ENCODE data around the gene NFIX.
A peak's percentile ranks its signal among the peaks of the same experiment; 100 is the strongest.
"Not testable (repeated sequence)": the region's sequence is repeated elsewhere in the genome, so short reads cannot be mapped to it uniquely, and the experiment has no call there.

The NFIX gene

DNA sequence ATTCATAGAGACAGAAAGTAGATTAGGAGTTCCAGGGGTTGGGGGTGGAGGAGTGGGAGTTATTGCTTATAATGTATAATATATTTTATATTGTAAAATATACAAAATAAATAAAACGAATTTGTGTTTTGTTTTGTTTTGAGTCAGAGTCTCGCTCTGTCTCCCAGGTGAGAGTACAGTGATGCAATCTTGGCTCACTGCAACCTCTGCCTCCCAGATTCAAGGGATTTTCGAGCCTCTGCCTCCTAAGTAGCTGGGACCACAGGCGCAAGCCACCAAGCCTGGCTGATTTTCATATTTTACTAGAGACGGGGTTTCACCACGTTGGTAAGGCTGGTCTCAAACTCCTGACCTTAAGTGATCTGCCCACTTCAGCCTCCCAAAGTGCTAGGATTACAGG is 35.8 kb upstream of the NFIX start:
- DNase-seq (ENCODE audit: low spot score), result no peak

GRCh38 chr19:12965017-12965811 is 30.1 kb upstream of the NFIX start:
- DNase-seq (ENCODE audit: low spot score), result peak; percentile 81

- DNase-seq (ENCODE audit: low spot score), result no peak
Measured at GRCh38 chr19:12965812-12966135, 29.5 kb upstream of the NFIX start.

- DNase-seq (ENCODE audit: low spot score), result no peak
Measured at GRCh38 chr19:12967907-12968306, 27.4 kb upstream of the NFIX start.

- DNase-seq (ENCODE audit: low spot score), result no peak
Measured at GRCh38 chr19:12969292-12969988, 25.8 kb upstream of the NFIX start, which contains the start of gene DAND5. TSS of gene DAND5 (plus strand) at chr19:12969576. CDS start at chr19:12969661, 85 bp downstream.

- DNase-seq (ENCODE audit: low spot score), result no peak
Measured at GRCh38 chr19:12970070-12970820, 25.0 kb upstream of the NFIX start.

GRCh38 chr19:12973236-12973635 is 22.0 kb upstream of the NFIX start:
- DNase-seq (ENCODE audit: low spot score), result no peak

DNA sequence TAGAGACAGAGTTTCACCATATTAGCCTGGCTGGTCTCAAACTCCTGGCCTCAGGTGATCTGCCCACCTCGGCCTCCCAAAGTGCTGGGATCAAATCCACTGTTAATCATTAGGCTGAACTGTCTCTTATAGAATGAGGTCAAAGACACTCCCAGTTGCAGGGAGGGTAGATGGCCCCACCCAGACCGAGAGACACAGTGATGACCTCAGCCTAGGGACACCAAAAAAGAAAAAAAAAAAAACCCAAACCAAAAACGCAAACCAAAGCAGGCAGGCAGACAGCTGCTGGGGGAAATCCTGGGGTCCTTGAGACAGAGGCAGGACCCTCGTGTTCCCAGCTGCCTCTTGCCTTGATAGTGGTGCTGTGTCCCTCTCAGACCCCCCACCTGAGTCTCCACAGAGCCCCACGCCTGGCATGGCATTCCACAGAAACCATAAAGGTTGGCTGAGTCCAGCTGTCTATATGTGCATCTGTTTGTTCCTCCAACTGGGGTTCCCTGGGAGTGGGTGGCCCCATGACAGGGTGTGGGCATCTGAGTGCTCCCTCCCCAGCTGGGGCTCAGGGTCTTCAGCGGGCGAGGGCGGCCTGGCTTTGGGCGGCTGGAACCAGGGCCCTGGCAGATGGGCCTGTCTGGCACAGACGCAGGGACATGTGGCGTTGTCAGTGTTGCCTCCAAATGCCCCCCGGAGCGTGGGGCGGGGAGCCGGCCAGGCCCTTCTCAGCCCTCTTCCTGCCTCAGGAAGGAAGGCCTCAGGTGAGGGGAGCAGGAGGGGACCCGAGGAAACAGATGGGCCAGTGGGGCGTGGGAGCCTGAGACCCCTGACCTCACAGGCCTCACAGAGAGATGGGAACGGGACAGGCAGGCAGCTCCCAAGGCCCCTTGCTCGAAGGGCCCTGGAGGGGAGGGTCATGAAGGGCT is 20.7 kb upstream of the NFIX start:
- no peak for DNase-seq (ENCODE audit: low spot score)

DNA sequence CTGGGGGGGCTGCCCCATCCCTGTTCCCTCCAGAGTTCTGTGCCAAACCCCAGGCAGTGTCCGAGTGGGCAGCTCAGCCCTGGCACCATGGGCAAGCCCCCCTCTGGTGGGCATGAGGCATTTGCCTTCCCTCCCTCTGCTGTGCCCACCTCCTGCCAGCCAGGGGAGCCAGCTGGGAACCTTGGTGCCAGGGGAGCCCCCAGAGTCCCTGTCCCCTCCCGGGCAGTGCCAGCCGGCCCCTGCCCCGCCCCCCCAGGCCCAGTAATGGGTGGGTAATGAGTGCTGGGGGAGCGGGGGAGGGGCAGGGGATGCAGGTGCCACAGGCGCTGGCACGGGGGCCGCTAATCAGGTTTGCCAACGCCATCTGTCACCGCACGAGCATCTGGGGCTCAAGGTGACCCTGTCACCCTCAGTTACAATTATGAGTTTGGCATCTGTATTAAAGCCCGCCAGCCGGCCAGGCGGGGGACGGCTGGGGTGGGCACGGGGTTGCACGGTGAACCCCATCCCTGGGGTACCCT is 20.0 kb upstream of the NFIX start:
- DNase-seq (ENCODE audit: low spot score), result no peak

DNA sequence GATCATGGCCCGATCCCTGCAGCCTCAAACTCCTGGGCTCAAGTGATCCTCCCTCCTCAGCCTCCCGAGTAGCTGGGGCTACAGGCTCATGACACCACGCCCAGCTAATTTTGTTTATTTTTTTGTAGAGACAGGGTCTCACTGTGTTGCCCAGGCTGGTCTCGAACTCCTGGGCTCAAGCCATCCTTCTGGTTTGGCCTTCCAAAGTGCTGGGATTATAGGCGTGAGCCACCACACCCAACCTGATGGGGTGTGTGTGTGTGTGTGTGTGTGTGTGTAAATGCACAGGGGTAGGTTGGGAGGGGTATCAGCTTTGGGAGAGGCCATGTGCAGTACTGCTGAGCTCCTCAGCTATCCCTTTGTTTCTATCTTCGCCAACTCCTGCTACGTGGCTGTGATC is 19.2 kb upstream of the NFIX start:
- DNase-seq (ENCODE audit: low spot score), result not testable (repeated sequence)

GRCh38 chr19:12979974-12980373 is 15.3 kb upstream of the NFIX start:
- DNase-seq (ENCODE audit: low spot score), result no peak

DNA sequence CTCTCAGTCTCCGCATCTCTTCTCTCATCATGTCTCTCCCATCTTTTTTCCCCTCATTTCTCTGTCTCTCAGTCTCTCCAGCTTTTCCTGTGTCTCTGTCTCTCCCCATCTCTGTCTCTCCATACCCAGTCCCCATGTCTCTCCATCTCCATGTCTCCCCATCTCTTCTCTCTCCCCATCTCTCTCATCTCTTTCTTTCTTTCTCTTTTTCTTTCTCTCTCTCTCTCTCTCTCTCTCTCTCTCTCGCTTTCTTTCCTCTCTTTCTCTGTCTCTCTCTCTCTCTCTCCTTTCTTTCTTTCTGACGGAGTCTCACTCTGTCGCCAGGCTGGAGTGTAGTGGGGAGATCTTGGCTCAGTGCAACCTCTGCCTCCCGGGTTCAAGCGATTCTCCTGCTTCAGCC is 12.6 kb upstream of the NFIX start:
- no peak for DNase-seq (ENCODE audit: low spot score)

DNA sequence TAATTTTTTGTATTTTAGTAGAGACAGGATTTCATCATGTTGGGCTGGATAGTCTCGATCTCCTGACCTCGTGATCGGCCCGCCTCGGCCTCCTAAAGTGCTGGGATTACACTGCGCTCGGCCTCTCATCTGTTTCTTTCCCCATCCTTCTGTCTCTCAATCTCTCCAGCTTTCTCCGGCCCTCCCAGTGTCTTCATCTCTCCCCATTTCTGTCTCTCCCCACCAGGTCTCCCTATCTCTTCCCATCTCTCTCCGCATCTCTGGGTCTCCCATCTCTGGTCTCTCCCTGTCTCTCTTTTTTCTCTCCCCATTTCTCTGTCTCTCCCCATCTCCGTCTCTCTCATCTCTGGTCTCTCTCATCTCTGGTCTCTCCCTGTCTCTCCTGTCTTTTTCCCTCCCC is 12.2 kb upstream of the NFIX start:
- DNase-seq (ENCODE audit: low spot score), result no peak

GRCh38 chr19:12983542-12984142 is 11.6 kb upstream of the NFIX start:
- DNase-seq (ENCODE audit: low spot score), result peak; percentile 92

GRCh38 chr19:12984143-12984627 is 11.1 kb upstream of the NFIX start:
- DNase-seq (ENCODE audit: low spot score), result no peak

- no peak for DNase-seq (ENCODE audit: low spot score)
Measured at GRCh38 chr19:12984683-12985048, 10.6 kb upstream of the NFIX start.

DNA sequence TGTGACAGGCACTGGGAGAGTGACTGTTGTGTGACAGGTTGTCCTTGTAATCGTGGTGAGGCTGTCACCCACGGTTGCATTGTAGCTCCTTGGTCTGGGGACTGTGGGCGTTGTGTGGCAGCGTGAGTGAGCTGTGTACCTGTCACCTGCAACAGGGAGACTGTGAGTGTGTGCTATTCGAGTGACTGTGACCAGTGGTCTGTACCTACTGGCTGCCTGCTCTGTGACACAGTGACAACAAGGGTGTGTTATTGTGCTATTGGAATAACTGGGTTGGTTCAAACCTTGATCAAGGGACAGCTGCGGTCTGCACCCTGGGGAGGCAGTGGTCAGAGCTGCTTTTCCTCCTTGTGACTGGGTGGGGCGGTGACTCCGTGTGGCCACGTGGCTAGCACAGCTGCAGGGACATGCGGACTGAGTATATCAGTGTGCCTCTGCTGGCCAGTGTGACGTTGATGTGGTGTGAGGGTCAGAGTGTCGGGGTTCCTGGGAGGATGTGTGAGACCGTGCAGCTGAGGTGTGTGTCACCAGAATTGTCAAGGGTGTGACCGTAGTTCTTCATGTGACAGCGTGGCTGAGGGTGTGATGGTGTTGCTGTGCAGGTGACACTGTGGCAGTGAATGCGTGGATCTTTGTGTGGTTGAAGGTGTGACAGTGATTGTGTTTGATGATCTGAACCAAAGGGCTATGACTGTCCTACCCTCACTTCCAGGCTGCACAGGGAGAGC is 10.1 kb upstream of the NFIX start:
- no peak for DNase-seq (ENCODE audit: low spot score)

GRCh38 chr19:12986726-12987125 is 8.5 kb upstream of the NFIX start:
- DNase-seq (ENCODE audit: low spot score), result no peak

DNA sequence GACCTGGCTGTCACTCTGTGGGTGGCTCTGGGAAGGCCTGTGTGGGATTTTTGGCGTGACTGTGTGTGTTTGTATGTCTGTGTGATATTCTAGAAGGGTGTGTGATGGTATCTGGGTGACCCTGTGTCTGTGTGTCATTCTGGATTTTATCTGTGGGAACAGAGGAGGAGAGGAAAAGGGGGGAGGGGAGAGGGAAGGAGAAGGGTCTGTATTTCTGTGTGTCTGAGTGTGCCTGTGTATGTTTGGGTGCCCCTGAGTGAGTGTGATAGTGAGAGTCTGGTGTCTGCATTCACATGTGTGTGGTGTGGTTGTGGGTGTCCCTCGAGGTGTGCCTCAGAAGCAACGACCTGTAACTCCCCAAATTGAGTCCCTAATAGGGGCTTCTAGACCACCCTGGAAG is 8.1 kb upstream of the NFIX start:
- no peak for DNase-seq (ENCODE audit: low spot score)

DNA sequence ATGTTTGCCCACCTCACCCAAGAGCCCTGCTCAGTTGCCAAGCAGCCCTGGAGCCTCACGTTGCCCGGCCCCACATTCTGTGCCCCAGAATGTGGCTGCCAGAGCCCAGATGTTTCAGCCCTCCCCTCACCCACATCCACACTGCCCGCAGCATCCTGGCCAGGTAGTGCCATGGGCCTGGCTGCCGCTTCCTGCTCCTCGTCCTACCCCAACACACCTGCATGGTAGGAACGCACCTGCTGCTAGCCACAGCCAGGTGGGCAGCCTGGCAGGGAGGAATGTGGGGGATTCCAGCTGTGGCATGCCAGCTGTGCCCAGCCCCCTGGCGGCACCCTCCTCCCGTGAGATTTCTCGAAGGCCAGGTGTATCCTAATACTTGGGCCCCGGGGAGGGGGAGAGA is 7.5 kb upstream of the NFIX start:
- no peak for DNase-seq (ENCODE audit: low spot score)

Data from germinal center (tissue), 1 donor.